Activated naive CD4-positive, alpha-beta T cell treated with anti-CD3 and anti-CD28 coated beads, Interleukin-2, amount 50 U/mL, for 24 hours (primary cell): ENCODE measurements around the gene ADRB1.
A peak's percentile ranks its signal among the peaks of the same experiment; 100 is the strongest.

ENCODE experiments used
- H3K27ac Mint-ChIP-seq: one replicate; pipeline ENCODE4 v1.8.0; 2021; ENCODE audit warnings: mild to moderate bottlenecking, mixed read lengths
- H3K27me3 Mint-ChIP-seq: one replicate; pipeline ENCODE4 v1.8.0; 2021; ENCODE audit warnings: mixed read lengths
- H3K36me3 Mint-ChIP-seq: one replicate; pipeline ENCODE4 v1.8.0; 2021; ENCODE audit warnings: mixed read lengths
- H3K4me1 Mint-ChIP-seq: one replicate; pipeline ENCODE4 v1.8.0; 2021; ENCODE audit warnings: mixed read lengths
- H3K4me3 Mint-ChIP-seq: one replicate; pipeline ENCODE4 v1.8.0; 2021; ENCODE audit warnings: mild to moderate bottlenecking, mixed read lengths
- H3K9me3 Mint-ChIP-seq: one replicate; pipeline ENCODE4 v1.8.0; 2021; ENCODE audit warnings: mixed read lengths

The ADRB1 gene

GRCh38 chr10:114043532-114044246 lies at the start of gene ADRB1:
Gene ADRB1 (plus strand): TSS chr10:114043866. CDS start chr10:114044133, 267 bp downstream.
- Mint-ChIP-seq H3K36me3 (no peaks in the 10 kb centered on the region), H3K27ac (no peak within 1 kb of the TSS), H3K4me1 (peaks cover 16% of the 10 kb centered on the region), H3K9me3 (no peaks in the 10 kb centered on the region), H3K27me3 (peaks cover 41% of the 10 kb centered on the region), H3K4me3 (peak within 1 kb of the TSS; percentile 70)

- Mint-ChIP-seq H3K4me3 (no peak overlapping the region), H3K36me3 (peaks cover 1% of the 10 kb centered on the region), H3K9me3 (no peaks in the 10 kb centered on the region), H3K27me3 (peaks cover 17% of the 10 kb centered on the region), H3K4me1 (peaks cover 14% of the 10 kb centered on the region), H3K27ac (no peak overlapping the region)
These were observed 48.5 kb upstream of the ADRB1 start for GRCh38 chr10:113995201-113995600.

GRCh38 chr10:113997428-113997827 lies 46.2 kb upstream of the ADRB1 start:
- Mint-ChIP-seq H3K27ac (no peak overlapping the region), H3K4me1 (peaks cover 7% of the 10 kb centered on the region), H3K27me3 (peaks cover 6% of the 10 kb centered on the region), H3K36me3 (no peaks in the 10 kb centered on the region), H3K4me3 (no peak overlapping the region), H3K9me3 (no peaks in the 10 kb centered on the region)

GRCh38 chr10:113999531-113999930 lies 44.1 kb upstream of the ADRB1 start:
- H3K27ac Mint-ChIP-seq: no peak overlapping the region
- H3K9me3 Mint-ChIP-seq: no peaks in the 10 kb centered on the region
- H3K27me3 Mint-ChIP-seq: no peaks in the 10 kb centered on the region
- H3K4me1 Mint-ChIP-seq: peaks cover 7% of the 10 kb centered on the region
- no peaks in the 10 kb centered on the region for H3K36me3 Mint-ChIP-seq
- no peak overlapping the region for H3K4me3 Mint-ChIP-seq

- Mint-ChIP-seq H3K36me3 (no peaks in the 10 kb centered on the region), H3K9me3 (no peaks in the 10 kb centered on the region), H3K4me1 (peaks cover 7% of the 10 kb centered on the region), H3K27ac (no peak overlapping the region), H3K4me3 (no peak overlapping the region), H3K27me3 (peaks cover 1% of the 10 kb centered on the region)
These were observed 43.1 kb upstream of the ADRB1 start for GRCh38 chr10:114000457-114001010.

GRCh38 chr10:114002422-114002821 lies 41.2 kb upstream of the ADRB1 start:
- no peak overlapping the region for H3K27ac Mint-ChIP-seq
- no peaks in the 10 kb centered on the region for H3K36me3 Mint-ChIP-seq
- peaks cover 7% of the 10 kb centered on the region for H3K4me1 Mint-ChIP-seq
- no peak overlapping the region for H3K4me3 Mint-ChIP-seq
- H3K27me3 Mint-ChIP-seq: peaks cover 1% of the 10 kb centered on the region
- H3K9me3 Mint-ChIP-seq: no peaks in the 10 kb centered on the region

- Mint-ChIP-seq H3K9me3 (no peaks in the 10 kb centered on the region), H3K36me3 (no peaks in the 10 kb centered on the region), H3K4me1 (peaks cover 7% of the 10 kb centered on the region), H3K4me3 (no peak overlapping the region), H3K27me3 (peaks cover 1% of the 10 kb centered on the region), H3K27ac (no peak overlapping the region)
These were observed 40.3 kb upstream of the ADRB1 start for GRCh38 chr10:114003161-114003941.

- Mint-ChIP-seq H3K4me1 (no peaks in the 10 kb centered on the region), H3K4me3 (no peak overlapping the region), H3K27me3 (peaks cover 2% of the 10 kb centered on the region), H3K27ac (no peak overlapping the region), H3K36me3 (no peaks in the 10 kb centered on the region), H3K9me3 (no peaks in the 10 kb centered on the region)
These were observed 34.2 kb upstream of the ADRB1 start for GRCh38 chr10:114009281-114009996.

GRCh38 chr10:114010316-114010715 lies 33.4 kb upstream of the ADRB1 start:
- H3K4me3 Mint-ChIP-seq: no peak overlapping the region
- no peaks in the 10 kb centered on the region for H3K4me1 Mint-ChIP-seq
- no peak overlapping the region for H3K27ac Mint-ChIP-seq
- no peaks in the 10 kb centered on the region for H3K36me3 Mint-ChIP-seq
- peaks cover 1% of the 10 kb centered on the region for H3K27me3 Mint-ChIP-seq
- no peaks in the 10 kb centered on the region for H3K9me3 Mint-ChIP-seq

- no peak overlapping the region for H3K27ac Mint-ChIP-seq
- no peaks in the 10 kb centered on the region for H3K4me1 Mint-ChIP-seq
- no peak overlapping the region for H3K4me3 Mint-ChIP-seq
- H3K36me3 Mint-ChIP-seq: no peaks in the 10 kb centered on the region
- peaks cover 1% of the 10 kb centered on the region for H3K27me3 Mint-ChIP-seq
- H3K9me3 Mint-ChIP-seq: no peaks in the 10 kb centered on the region
These were observed 31.0 kb upstream of the ADRB1 start for GRCh38 chr10:114012650-114013049.

GRCh38 chr10:114015708-114016107 lies 28.0 kb upstream of the ADRB1 start:
- Mint-ChIP-seq H3K27ac (no peak overlapping the region), H3K9me3 (no peaks in the 10 kb centered on the region), H3K27me3 (peaks cover 1% of the 10 kb centered on the region), H3K36me3 (no peaks in the 10 kb centered on the region), H3K4me1 (no peaks in the 10 kb centered on the region), H3K4me3 (no peak overlapping the region)

- no peak overlapping the region for H3K27ac Mint-ChIP-seq
- no peaks in the 10 kb centered on the region for H3K4me1 Mint-ChIP-seq
- H3K9me3 Mint-ChIP-seq: no peaks in the 10 kb centered on the region
- H3K27me3 Mint-ChIP-seq: peaks cover 1% of the 10 kb centered on the region
- H3K4me3 Mint-ChIP-seq: no peak overlapping the region
- H3K36me3 Mint-ChIP-seq: no peaks in the 10 kb centered on the region
These were observed 26.4 kb upstream of the ADRB1 start for GRCh38 chr10:114017271-114017670.

GRCh38 chr10:114017873-114018272 lies 25.8 kb upstream of the ADRB1 start:
- H3K9me3 Mint-ChIP-seq: no peaks in the 10 kb centered on the region

GRCh38 chr10:114019226-114019625 lies 24.4 kb upstream of the ADRB1 start:
- Mint-ChIP-seq H3K36me3 (no peaks in the 10 kb centered on the region), H3K27ac (no peak overlapping the region), H3K27me3 (peaks cover 4% of the 10 kb centered on the region)

More at GRCh38 chr10:114017873-114018272, 25.8 kb upstream of the ADRB1 start:
- Mint-ChIP-seq H3K4me1 (no peaks in the 10 kb centered on the region), H3K36me3 (no peaks in the 10 kb centered on the region), H3K27ac (no peak overlapping the region), H3K4me3 (no peak overlapping the region), H3K27me3 (peaks cover 5% of the 10 kb centered on the region)

GRCh38 chr10:114021154-114021553 lies 22.5 kb upstream of the ADRB1 start:
- Mint-ChIP-seq H3K4me3 (no peak overlapping the region), H3K27ac (no peak overlapping the region), H3K27me3 (peaks cover 4% of the 10 kb centered on the region), H3K4me1 (peaks cover 24% of the 10 kb centered on the region), H3K36me3 (no peaks in the 10 kb centered on the region), H3K9me3 (no peaks in the 10 kb centered on the region)

More at GRCh38 chr10:114019226-114019625, 24.4 kb upstream of the ADRB1 start:
- Mint-ChIP-seq H3K4me3 (no peak overlapping the region), H3K9me3 (no peaks in the 10 kb centered on the region), H3K4me1 (peaks cover 6% of the 10 kb centered on the region)
